GM19351 (cell line): ENCODE data around the gene EFR3B.
"Not testable (repeated sequence)": the region's sequence is repeated elsewhere in the genome, so short reads cannot be mapped to it uniquely, and the experiment has no call there.

ENCODE experiments used
- ATAC-seq: cut with Tn5 transposase; IDR thresholded peaks from one replicate; pipeline ENCODE4 v1.9.1; 2021; ENCODE audit warnings: mild to moderate bottlenecking, moderate library complexity; ENCODE audit not compliant: unreplicated experiment

Gene EFR3B

GRCh38 chr2:25140535-25140934, 98.7 kb downstream of the EFR3B start:
- not testable (repeated sequence) for ATAC-seq

GRCh38 chr2:25141120-25141519, 99.2 kb downstream of the EFR3B start:
- ATAC-seq = no peak

GRCh38 chr2:25145803-25146202, 103.9 kb downstream of the EFR3B start:
- no peak for ATAC-seq

- ATAC-seq = no peak
These were observed 105.0 kb downstream of the EFR3B start for GRCh38 chr2:25146896-25147295.

- no peak for ATAC-seq
These were observed 107.8 kb downstream of the EFR3B start for GRCh38 chr2:25149646-25150045.

GRCh38 chr2:25150993-25151392, 109.1 kb downstream of the EFR3B start:
- ATAC-seq = not testable (repeated sequence)

- ATAC-seq = no peak
These were observed 109.8 kb downstream of the EFR3B start for GRCh38 chr2:25151718-25152117.

- ATAC-seq = no peak
These were observed 113.5 kb downstream of the EFR3B start for GRCh38 chr2:25155401-25155800.

GRCh38 chr2:25158096-25158852, 116.4 kb downstream of the EFR3B start:
- no peak for ATAC-seq

GRCh38 chr2:25159949-25160348, 118.1 kb downstream of the EFR3B start:
- no peak for ATAC-seq

GRCh38 chr2:25160376-25160775, 118.5 kb downstream of the EFR3B start:
- ATAC-seq = no peak

- peak; percentile 59 for ATAC-seq
These were observed 119.3 kb downstream of the EFR3B start for GRCh38 chr2:25161055-25161781.

GRCh38 chr2:25162061-25162460, 120.2 kb downstream of the EFR3B start:
- not testable (repeated sequence) for ATAC-seq

GRCh38 chr2:25164561-25164960, 122.7 kb downstream of the EFR3B start:
- ATAC-seq = no peak

- ATAC-seq = peak; percentile 75
These were observed 124.4 kb downstream of the EFR3B start for GRCh38 chr2:25165992-25166875.

- ATAC-seq = no peak
These were observed 126.6 kb downstream of the EFR3B start, which contains the start of gene POMC for GRCh38 chr2:25168256-25169072. POMC (minus strand) TSS chr2:25168580; CDS start chr2:25164772, 3,808 bp downstream.

GRCh38 chr2:25169073-25169470, 127.2 kb downstream of the EFR3B start:
- no peak for ATAC-seq

GRCh38 chr2:25170888-25171287, 129.0 kb downstream of the EFR3B start:
- no peak for ATAC-seq

GRCh38 chr2:25173719-25174118, 131.8 kb downstream of the EFR3B start:
- no peak for ATAC-seq

- ATAC-seq = no peak
These were observed 132.5 kb downstream of the EFR3B start for GRCh38 chr2:25174192-25174861.
